Calu3 (cell line): ENCODE data around the gene AQP5. TPM values are rescaled to one million over a fixed set of nuclear protein-coding genes. Genes with fewer than 3 reads are reported as not detected.

Experiments used
- BruUV-seq: library from RNA; stranded (reverse); fragments of 400-500 nt; replicated peaks from 2 replicates; lab custom pipeline; 2021; lab: Mats Ljungman, UMichigan
- CTCF ChIA-PET: fragments of 300-600 bp; sonication (Branson Sonifier 250); formaldehyde crosslinking; loops from one replicate; lab custom pipeline; 2022; ENCODE audit warnings: antibody characterized with exemption; lab: Charles Lee
- DNase-seq: peaks from one replicate; pipeline ENCODE4 v3.0.0; 2022
- H3K27ac Mint-ChIP-seq: one replicate; pipeline ENCODE4 v1.8.0; 2022; ENCODE audit warnings: mixed read lengths; ENCODE audit not compliant: unreplicated experiment
- H3K27me3 Mint-ChIP-seq: one replicate; pipeline ENCODE4 v1.8.0; 2022; ENCODE audit warnings: mixed read lengths; ENCODE audit not compliant: unreplicated experiment
- H3K36me3 Mint-ChIP-seq: one replicate; pipeline ENCODE4 v1.8.0; 2022; ENCODE audit warnings: mild to moderate bottlenecking, moderate library complexity, mixed read lengths; ENCODE audit not compliant: insufficient read depth, unreplicated experiment
- H3K4me1 Mint-ChIP-seq: one replicate; pipeline ENCODE4 v1.8.0; 2022; ENCODE audit warnings: mild to moderate bottlenecking, low read depth, mixed read lengths; ENCODE audit not compliant: unreplicated experiment
- H3K4me3 Mint-ChIP-seq: one replicate; pipeline ENCODE4 v1.8.0; 2022; ENCODE audit warnings: mild to moderate bottlenecking, low read depth, moderate library complexity, mixed read lengths; ENCODE audit not compliant: unreplicated experiment
- H3K9me3 Mint-ChIP-seq: one replicate; pipeline ENCODE4 v1.8.0; 2022; ENCODE audit warnings: low read depth, mixed read lengths; ENCODE audit not compliant: unreplicated experiment
- intact Hi-C: fragments of 100-400 bp; cut with micrococcal nuclease; formaldehyde crosslinking; loops from one replicate; pipeline ENCODE4 v1.10.0; 2022; ENCODE audit not compliant: unreplicated experiment
- total RNA-seq: library from RNA; stranded (reverse); gene quantifications from 2 replicates; pipeline ENCODE4 v1.2.3, GENCODE V29; 2022
- TF ChIP-seq, protein P1 (sequence below): fragments of 200-600 bp; IDR thresholded peaks from one replicate; pipeline ENCODE4 v1.8.0; 2022; ENCODE audit warnings: antibody characterized with exemption; ENCODE audit not compliant: unreplicated experiment

AQP5 gene
- total RNA-seq, 1 experiment from 2014 or later = 51.9 TPM

- no TSS peak for BruUV-seq
- Mint-ChIP-seq H3K4me3 (no peak overlapping the region), H3K27me3 (no peaks in the 10 kb centered on the region), H3K4me1 (peaks cover 15% of the 10 kb centered on the region), H3K27ac (no peak overlapping the region), H3K36me3 (no peaks in the 10 kb centered on the region), H3K9me3 (no peaks in the 10 kb centered on the region)
- CTCF ChIA-PET = interaction anchor here (0.9 kb wide), 1 partner anchor 14 kb away, joined by 3 read pairs; no protein-coding TSS in a partner anchor
- DNase-seq = no peak
- intact Hi-C loops = no loop called here
- TF ChIP-seq, protein P1, sequence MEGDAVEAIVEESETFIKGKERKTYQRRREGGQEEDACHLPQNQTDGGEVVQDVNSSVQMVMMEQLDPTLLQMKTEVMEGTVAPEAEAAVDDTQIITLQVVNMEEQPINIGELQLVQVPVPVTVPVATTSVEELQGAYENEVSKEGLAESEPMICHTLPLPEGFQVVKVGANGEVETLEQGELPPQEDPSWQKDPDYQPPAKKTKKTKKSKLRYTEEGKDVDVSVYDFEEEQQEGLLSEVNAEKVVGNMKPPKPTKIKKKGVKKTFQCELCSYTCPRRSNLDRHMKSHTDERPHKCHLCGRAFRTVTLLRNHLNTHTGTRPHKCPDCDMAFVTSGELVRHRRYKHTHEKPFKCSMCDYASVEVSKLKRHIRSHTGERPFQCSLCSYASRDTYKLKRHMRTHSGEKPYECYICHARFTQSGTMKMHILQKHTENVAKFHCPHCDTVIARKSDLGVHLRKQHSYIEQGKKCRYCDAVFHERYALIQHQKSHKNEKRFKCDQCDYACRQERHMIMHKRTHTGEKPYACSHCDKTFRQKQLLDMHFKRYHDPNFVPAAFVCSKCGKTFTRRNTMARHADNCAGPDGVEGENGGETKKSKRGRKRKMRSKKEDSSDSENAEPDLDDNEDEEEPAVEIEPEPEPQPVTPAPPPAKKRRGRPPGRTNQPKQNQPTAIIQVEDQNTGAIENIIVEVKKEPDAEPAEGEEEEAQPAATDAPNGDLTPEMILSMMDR = no peak
Measured at GRCh38 chr12:49923880-49924556, 37.7 kb upstream of the AQP5 start.

- no TSS peak for BruUV-seq
- no peak overlapping the region for H3K27ac Mint-ChIP-seq
- no peak for DNase-seq
- H3K4me1 Mint-ChIP-seq = peaks cover 15% of the 10 kb centered on the region
- CTCF ChIA-PET = no interaction called here
- H3K4me3 Mint-ChIP-seq = no peak overlapping the region
- no peaks in the 10 kb centered on the region for H3K27me3 Mint-ChIP-seq
- no peaks in the 10 kb centered on the region for H3K36me3 Mint-ChIP-seq
- H3K9me3 Mint-ChIP-seq = no peaks in the 10 kb centered on the region
- TF ChIP-seq, protein P1 = no peak
- intact Hi-C loops = no loop called here
Measured at GRCh38 chr12:49924628-49925246, 36.9 kb upstream of the AQP5 start.

DNA sequence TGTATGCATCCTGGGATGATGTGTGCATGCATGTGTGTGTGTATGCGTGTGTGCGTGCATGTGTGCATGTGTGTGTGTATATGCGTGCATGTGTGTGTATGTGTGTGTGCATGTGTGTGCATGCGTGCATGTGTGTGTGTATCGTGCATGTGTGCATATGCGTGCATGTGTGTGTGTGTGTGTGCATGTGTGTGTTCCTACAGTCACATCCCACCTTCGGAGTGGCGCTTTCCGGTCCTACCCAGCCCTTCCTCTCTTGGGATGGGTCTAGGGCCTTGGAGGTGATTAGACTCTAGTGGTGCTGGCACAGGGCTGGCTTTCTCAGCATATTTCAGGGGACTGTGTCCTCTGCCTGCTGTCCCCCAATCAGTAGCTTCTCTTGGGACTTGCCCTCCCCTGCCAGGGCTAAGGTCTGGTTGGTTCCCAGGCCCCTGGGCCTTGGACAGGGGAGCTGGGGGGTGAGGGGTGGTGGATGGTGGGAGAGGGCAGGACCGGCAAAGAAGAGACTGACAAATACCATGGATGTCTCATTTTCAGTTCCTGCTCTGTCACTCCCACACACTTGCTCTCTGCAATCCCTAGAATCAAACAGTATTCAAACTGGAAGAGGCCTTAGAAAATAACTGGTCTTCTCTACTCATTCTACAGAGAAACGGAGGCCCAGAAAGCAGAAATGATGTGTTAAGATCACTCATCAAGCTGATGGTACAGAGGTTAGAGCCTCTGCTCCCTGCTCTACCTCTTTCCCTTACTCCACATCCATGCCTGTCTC, 36.1 kb upstream of the AQP5 start:
- Mint-ChIP-seq H3K4me3 (no peak overlapping the region), H3K9me3 (no peaks in the 10 kb centered on the region)
- CTCF ChIA-PET = no interaction called here

GRCh38 chr12:49928471-49928870, 33.2 kb upstream of the AQP5 start:
- intact Hi-C loops = no loop called here
- Mint-ChIP-seq H3K27ac (no peak overlapping the region), H3K27me3 (no peaks in the 10 kb centered on the region), H3K4me1 (no peaks in the 10 kb centered on the region), H3K9me3 (no peaks in the 10 kb centered on the region), H3K4me3 (no peak overlapping the region), H3K36me3 (no peaks in the 10 kb centered on the region)
- CTCF ChIA-PET = no interaction called here
- no TSS peak for BruUV-seq
- DNase-seq = no peak
- TF ChIP-seq, protein P1 = no peak

More for the DNA sequence above, 36.1 kb upstream of the AQP5 start:
- Mint-ChIP-seq H3K36me3 (no peaks in the 10 kb centered on the region), H3K27ac (no peak overlapping the region), H3K27me3 (no peaks in the 10 kb centered on the region), H3K4me1 (peaks cover 15% of the 10 kb centered on the region)
- DNase-seq = no peak
- BruUV-seq = no TSS peak
- intact Hi-C loops = no loop called here
- TF ChIP-seq, protein P1 = no peak
